Fibroblast of gingiva (primary cell): ENCODE results near the gene EPHA7.

ENCODE experiments used
- DNase-seq: peaks from one replicate; pipeline ENCODE4 v3.0.0-alpha.2; 2011; ENCODE audit warnings: low read depth

The EPHA7 gene

DNA sequence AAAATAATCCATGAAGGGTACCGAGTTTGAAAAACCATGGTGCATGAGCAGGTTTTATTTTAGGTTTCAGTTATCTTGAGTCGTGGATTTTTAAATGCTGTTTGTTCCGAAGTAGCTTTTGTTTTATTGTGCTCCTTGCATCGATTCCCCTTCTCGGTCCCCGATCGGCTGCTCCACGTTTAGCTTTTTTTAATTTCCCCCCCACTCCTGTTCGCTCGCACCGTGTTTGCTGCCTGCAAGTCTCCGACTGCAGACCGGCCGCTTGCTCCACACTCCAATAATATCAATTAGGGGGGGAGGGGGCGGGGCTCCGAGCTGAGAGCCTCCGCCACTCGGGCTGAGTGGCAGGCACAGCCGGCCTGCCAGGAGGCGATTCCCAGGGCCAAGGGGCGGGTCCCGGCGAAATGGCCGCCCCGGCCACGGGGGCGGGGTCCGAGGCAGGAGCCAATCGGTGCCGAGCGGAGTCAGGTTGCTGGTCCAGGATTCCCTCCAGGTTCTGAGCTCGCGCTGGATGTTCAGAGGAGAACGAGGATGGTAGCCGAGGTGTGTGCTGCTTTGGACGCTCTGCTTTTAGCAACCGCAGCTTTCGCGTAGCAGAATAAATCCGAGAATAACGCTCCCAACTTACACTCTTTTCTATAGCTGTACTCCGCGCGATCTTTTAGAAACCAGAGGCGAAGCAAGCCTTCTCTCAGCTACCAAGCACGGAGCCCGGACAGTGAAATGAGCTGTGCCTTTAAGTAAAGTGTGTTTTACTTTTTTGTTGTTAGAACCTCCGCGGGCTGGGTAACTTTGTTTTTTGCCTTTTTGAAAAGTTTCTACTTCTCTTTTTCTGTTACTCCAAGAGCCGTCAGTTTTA is at the start of gene EPHA7:
TSS of gene EPHA7 (minus strand) at position 256 of the 859 bp plus-strand sequence. CDS start at position 38, 218 bp downstream.
- peak; percentile 70 for DNase-seq

DNA sequence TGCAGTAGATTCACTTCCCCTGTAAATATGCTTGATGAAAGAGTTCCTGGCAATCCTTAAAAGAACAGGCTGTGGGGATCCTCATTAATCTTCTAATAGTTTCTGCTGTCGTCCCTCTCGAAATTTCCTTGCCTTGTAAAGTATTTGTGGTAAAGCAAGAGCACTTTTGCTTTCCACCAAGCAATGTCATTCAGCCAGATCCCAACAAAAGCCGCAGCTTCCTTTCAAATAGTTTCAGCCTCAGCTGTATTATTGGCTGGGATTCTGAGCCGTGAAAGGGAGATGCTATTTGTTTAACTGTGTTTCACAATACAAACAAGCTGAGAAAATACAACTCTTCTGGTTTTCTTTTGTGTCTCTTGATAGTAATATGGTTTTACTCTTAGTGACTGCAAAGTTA is 48.9 kb upstream of the EPHA7 start:
- DNase-seq, result peak; percentile 3

DNA sequence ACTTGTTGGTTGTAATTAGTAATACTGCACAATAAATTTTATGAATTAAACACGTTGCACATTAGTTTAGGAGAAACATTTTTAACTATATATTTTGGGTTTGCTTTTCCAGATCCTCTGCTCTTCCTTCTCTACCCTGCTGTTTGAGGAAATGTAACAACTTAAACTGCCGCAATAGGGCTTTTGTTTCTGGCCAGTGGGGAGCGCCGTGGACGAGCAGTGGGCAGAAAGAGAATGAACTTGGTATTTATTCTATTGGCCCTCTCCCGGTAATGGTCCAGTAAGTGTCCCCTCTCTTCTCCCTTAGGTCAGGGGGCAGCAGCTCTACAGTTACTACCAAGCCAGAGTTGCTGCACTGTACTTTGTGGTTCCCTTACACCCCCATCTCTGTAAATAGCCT is 35.2 kb upstream of the EPHA7 start:
- DNase-seq, result no peak

DNA sequence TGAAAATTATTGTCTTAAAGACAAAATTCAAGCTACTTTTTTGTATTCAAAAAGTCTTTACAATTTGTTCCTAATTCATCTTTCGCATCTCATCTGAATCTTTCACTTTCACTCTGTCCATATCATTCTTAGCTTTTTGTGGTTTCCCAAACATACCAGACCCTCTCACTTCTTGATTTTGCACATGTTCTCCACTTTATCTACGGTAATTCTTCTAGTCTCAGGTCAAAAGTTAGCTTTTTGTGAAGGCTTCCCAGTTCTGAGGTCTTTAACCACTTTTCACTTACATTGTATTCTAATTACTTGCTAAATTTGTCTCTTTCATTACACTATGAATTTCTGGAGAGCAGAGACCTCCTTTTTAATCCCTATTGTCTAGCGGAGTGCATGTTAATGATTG is 34.6 kb upstream of the EPHA7 start:
- DNase-seq, result no peak

DNA sequence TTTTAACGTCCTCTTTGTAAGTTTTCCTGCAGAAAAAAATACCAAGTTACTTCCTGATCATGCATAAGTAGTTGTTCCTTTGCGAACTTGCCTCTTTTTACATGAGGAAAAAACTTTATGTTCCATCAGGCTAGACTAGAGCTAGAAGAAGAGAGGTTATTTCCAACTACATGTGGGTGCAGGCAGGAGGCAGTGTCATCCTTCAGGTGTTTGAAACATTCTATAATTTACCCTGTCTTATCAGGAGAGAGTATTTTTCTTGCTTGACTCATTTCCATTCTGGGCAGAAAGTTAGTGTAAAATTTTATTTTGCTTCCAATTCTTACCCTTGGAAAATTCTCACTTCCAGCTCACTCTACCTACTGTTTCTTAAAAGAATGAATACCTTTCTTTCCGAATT is 28.5 kb upstream of the EPHA7 start:
- no peak for DNase-seq

DNA sequence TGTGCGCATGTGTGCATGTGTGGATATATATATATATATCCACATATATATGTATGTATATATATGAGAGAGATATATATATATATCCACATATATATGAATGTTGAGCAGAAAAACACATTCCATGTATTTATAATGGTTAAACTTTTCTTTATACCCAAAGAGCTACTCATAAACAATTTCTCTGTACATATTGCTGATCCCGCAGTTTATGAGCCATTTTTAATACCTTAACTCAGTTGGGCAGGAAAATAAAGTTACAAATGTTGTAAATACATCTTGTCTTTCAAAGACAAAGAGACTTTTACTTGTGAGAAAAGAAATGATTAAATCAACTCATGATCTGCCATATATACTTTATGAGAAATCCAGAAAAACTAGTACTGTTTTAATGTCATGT is 18.1 kb upstream of the EPHA7 start:
- DNase-seq, result no peak

DNA sequence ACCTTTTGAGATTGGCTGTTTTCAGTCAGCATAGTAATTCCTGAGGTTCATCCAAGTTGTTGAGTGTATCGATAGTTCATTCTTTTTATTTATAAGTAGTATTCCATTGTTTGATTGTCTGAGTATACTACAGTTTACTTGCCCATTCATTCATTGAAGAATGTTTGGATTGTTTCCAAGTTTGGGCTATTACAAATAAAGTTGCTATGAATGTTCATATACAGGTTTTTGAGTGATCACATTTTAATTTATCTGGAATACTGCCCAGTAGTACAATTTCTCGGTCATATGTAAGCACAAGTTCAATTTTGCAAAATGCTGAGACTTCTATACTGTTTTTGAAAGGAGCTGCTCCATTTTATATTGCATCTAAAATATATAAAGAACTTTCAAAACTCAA is 14.2 kb upstream of the EPHA7 start:
- DNase-seq, result no peak

DNA sequence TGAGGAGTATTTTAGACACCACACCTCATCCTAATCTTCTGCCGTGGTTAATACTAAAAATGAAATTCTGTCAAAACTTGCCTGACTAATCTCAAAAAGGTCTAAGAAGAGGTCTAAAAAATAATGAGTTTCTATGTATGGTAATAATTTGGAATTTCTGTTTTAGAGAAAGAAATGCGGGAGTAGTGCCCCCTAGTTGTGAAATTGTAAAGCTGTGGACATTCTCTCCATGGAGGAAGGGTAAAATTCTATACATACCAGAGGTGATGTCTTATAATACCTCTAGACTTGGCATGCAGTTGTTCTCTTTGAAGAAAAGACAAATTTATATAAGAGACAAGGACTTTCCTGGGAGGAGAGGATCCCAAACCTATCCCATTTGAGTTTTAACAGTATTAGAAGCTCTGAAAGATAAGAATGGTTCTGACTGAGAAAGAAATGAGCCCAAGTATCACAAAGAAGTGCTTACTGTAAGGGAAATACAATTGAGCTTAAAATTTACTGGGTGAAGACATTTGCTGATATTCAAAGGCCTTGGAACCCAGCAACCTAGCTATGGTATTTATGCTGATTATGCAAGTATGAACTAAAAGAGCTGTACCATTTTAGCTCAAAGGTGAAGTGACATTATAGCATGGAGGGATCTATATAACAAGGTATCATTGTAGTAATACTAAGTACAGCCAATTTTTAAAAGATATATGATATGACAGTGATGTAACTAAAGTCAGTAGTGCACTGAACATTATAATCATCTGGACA is 5.1 kb upstream of the EPHA7 start:
- no peak for DNase-seq

DNA sequence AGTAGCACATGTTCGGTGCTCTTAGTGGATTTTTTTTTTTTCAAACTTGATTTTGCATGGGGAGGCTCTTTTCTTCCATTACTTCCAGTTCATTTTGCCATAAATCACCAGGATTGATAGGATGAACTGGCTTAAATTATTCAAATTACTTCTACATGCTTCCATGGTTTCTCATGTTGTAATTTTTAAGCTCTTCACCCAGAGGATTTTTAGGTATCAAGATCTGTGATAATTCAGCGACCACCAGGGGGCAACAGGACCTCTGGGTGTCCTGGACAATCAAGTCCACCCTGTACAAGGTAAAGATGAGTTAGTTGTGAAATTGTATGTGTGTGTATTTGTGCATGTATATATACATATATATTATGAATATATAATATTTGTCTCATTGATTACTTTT is 4.2 kb upstream of the EPHA7 start:
- no peak for DNase-seq

DNA sequence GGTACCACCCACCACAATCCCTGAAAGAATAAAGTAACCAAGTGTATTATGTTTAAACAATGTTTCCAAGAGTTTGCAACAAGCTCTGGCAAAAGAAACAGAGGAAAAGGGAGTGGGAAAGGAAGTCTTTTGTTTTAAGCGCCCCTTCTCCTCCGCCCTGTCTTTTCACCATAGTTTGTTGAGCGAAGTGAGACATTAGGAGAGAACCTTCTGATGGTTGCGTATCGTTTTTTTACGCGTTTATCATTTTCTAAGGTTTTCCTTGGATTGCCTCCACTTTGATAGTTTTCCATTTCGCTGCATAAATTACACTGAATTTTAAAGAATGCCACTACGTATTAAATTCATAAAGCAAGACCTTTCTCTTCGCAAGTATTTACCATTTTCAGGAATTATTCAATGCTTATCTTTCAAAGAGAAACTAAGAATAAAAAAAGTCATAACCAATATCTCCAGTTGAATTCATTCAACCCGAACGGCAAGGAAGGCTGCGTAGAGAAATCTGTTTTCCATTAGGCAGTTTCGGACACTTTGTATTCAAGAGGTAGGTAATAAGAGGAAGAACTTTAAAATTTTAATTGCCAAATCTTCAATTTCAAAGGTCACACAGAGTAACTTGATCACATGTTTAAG is 920 bp upstream of the EPHA7 start:
- no peak for DNase-seq

DNA sequence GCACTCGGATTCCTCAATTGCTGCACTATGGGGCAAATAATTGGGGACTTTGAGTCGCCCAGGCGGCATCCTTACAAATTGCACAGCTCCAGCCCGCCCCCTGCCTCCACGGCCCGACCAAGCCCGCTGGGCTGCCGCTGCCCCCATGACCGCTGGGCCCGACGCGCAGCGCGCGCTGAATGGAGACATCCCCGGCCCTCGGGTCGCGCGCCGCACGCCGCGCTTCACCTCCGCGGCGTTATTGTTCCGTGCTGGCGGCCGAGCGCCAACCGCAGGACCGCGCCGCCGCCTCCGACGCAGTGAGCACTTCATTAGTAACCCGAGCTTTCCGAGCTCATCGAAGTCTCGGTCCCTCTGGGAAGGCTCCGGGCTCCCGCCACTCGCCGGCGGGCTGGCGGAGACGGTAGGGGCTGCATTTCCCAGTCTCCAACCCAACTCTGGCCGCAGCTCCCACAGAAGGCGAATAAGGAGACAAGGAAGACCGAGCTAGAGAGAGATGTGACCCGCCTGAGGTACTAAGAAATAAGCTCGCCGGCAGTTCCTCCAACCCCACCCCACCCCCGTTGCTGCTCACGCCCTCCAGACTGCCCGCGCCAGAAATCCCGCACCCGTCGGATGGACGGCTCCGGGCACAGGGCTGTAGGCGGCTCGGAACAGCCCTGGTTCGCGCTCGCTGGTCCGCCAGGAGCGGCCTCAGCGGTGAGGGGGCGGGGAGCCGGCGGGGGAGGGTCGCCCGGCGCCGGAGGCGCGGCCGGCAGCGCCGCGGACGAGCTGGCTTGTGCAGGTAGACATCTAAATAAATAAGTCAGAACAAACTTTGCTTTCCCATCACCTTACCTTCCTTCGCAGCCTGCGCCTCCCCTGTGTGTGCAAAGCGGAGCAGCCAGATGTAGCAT is 703 bp downstream of the EPHA7 start:
- DNase-seq, result no peak

DNA sequence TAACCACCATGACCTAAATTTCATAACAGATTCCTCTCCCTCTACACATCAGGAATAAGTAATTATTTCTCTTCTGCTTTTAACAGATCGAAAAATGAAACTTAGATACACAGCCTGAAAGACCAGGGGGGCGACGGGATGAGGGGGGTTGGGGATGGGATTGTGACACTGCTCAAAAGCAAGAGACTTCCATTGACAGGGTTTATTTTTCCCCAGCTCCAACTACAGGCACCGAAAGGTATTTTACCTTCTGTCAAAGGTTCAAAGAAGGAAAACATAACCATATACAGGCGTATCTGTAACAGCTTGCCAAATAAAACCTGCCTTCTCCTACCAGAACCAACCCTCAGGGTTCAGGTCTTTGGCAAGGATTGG is 1.3 kb downstream of the EPHA7 start:
- no peak for DNase-seq

DNA sequence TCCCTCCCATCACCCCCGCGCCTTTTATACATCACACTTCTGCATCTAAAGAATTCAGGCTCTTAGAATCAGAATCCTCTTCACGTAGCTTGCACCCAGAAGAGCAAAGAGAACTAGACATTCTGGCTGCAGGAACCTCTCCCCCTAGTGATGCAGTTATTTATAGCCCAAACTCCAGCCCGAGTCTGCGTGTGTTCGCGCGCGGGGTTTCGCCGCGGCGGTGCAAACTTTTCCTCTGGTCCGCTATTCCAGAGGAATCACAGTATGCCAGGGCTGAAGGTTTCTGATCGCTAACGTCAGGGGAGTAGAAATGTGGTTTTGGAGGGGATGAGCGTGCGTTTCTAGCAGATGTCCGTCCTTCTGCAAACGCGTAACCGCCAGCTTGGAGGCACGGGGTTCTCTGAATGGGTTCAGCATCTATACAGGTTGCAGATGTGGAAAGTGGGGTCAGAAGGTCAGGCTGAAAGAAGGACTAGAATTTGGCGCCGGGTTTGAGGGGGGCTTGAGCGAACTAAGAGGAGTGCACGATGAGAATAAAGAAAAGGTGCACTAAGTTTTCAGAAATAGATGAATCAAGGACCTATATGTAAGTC is 1.8 kb downstream of the EPHA7 start:
- no peak for DNase-seq

DNA sequence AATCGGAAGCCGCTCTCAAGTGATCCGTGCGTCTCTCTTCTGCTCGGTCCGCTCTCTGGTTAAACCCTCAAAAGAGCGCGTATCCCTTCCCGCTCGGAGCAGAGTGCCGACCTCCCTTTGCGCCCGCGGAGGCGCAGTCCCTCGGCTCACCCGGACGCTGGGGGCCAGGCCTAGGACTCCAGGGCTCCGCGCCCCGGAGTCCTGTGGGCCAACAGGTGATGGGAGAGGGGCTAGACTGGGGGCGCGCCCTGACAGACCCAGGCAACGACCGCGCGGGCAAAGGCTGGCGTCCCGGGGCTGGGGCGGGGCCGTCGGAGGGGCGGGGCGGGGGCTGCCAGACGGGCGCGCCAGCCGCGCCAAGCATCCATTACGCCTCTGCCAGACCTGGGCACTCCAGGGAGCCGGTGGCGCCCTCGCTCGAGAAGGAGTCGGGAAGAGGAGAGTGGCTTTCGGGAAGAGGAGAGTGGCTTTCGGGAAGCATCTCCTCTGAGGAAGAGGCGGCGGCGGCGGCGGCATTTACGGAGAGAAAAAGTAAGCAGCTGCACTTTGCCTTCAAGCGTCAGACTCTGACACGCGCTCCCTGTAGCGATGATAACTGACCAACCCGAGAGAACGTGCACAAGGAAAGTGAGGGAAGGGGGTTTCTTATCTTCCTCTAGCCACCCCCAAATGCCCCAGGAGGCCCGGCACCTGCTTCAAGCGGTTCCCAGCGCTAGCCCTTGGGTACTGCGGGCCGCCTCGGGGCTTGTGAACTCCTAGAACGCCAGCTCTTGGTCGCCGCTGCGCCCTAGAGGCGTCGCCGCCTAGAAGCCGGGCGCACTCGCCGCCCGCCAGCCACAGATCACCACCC is 2.6 kb downstream of the EPHA7 start:
- DNase-seq, result no peak

DNA sequence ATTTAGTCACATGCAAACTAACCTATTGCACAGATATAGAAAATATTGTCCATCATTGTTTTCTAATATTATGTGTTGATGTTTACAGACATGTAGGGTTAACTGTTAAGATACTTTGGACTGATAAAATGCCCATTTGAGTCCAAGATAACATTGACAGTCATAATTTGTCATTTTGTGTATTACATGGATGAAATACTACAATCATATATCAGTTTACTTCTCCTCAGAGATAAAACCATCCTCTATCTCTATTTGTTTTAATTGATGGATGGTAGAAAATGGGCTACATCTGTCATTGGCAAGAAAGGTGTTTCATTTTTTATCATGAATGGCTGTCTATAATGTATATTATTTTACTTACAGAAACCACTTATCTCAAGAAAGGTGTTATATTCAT is 6.2 kb downstream of the EPHA7 start:
- no peak for DNase-seq

DNA sequence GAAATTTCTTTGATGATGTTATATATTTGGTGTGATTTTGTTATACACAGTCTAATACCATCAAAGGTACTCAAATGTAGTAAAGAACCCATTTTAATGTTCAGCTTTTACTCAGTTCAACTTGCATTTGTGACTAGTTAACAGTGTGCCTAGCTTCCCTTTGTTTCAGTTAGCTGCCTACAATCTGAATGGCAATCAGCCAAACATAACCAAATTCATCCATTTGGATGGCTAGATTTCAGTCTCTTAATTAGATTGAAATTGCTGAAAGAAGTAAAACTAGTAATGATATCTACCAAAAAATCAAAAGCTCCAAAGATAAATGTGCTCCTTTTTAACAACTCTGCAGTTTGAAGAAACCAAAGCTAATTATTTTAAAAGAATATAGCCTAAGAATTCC is 6.9 kb downstream of the EPHA7 start:
- DNase-seq, result no peak

DNA sequence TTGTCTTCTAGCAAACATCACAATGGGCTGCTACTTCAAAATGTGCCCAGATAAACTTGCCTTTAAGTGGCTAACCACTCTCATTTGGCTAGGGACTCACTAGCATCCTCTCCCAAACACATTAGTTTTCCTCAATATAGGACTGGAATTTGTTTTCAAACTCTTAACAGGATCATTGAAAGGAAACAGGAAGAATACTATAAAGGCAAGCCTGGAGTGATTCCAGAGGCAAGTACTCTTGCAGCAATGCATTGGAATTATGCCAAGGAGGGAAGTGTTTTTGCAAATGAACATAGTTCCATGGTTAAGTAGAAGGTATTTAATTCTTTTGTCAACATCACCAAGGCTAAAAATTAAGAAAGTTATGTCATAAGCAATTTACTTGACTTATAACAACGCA is 12.2 kb downstream of the EPHA7 start:
- peak; percentile 2 for DNase-seq

DNA sequence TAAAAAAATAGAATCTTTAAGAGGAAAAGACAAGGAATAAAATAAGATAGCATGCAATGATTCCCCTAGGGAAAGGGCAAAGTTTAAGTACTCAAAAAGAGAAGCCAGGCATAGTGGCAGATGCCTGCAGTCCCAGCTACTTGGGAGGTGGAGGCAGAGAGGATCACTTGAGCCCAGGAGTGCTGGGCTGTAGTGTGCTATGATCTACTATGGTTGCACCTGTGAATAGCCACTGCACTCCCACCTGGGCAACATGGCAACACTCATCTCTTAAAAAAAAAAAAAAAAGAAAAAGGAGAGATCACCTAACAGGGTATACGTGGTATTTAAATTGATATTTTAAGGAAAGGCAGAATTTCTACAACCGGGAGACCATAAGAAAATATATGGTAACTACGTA is 16.0 kb downstream of the EPHA7 start:
- no peak for DNase-seq

DNA sequence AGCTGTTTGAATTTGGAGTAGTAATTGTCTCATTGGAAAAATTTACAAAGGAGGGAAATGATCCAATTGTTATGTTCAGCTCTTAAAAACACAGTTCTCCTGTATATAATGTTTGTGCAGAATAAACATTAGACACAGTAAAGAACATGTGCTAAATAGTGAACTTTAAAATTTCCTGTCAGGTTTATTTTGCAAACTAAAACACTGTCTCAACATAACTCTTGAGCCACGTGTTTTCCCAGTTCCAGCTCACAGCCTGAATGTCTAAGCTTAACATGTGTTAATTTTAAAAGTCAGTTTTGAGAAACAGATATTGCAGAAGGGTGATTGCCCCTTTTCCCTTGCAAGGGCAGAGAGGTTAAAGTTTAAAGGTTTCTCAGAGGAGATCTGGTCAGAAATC is 20.6 kb downstream of the EPHA7 start:
- DNase-seq, result no peak

DNA sequence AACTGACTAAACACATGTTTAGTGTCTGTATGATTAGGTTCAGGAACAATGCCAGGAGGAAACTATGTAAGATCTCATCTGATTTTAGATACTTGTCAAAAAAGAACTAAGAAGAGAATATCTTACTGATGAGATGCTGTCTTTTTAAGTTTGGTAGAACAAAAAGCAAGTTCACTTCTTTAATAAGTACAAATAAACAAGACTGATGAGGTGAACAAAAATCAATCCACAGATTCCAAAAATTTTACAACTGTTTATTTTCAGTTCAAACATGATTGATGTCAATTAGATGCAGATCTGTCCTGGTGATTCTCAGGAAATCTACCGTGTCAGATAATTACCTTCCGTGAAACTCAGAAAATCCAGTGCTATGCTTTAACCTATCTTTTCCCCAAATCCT is 24.9 kb downstream of the EPHA7 start:
- DNase-seq, result no peak
